ENCODE measurements around the gene DGKB.
"Not testable (repeated sequence)": the region's sequence is repeated elsewhere in the genome, so short reads cannot be mapped to it uniquely, and the experiment has no call there.

Gene DGKB

GRCh38 chr7:14583518-14583917 lies 319.0 kb downstream of the DGKB start:
- no peak for DNase-seq (ENCODE audit: low read depth)

DNA sequence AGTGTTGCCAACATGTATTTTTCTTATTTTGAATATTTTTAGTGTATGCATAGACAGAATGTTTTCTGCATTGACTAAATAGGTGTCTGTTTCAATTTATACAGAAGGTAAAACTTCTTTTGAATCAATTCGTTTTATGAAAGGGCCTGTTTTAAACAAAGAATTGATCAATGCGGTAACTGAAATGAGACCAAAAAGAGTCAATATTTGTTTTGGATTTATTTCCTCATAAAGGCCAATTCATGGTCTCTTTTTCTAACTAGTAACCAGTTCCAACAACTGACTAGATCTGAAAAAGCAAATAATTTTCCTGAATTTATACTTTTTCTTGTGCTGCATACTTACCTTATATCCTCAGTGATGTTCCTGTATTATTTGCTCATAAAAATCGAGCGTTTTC lies 320.5 kb downstream of the DGKB start:
- no peak for DNase-seq (ENCODE audit: low read depth)

GRCh38 chr7:14579971-14580370 lies 322.6 kb downstream of the DGKB start:
- DNase-seq (ENCODE audit: low read depth): no peak

GRCh38 chr7:14576578-14576977 lies 326.0 kb downstream of the DGKB start:
- no peak for DNase-seq (ENCODE audit: low read depth)

DNA sequence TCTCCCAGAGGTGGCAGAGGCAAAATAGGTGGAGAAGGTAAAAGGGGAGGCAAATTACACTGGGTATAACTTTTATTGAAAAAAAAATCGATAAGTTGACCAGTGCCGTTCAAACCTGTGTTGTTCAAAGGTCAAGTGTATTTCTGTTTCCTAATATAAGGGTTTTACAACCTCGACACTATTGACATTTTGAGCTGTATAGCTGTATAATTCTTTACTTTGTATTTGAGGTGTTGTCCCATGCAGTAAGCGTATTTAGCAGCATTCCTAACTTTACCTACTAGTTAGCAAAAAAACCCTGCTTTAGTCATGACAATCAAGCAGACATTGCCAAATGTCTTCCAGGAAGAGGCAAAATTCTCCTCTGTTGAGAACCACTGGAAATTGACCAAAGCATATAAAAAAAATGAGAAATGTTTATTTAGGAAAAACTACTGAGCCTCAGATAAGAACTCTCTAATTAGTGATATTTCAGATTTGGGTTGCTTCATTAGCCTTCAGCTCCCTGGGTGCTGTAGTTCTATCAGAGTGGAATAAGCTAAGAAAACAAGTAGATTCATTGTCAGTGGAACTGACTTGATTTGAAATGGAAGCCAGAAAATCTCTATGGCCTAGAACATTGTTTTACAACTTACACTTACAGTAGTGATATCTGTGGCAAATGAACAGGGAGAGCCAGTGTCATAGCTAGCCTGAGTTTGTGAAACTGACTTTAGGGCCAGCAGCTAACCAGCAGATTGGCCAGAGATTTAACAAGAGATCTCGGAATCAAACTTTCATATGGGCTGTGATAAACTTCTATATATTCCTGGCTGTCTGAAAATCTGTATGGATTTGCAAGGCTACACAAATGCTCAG lies 331.6 kb downstream of the DGKB start:
- no peak for DNase-seq (ENCODE audit: low read depth)

DNA sequence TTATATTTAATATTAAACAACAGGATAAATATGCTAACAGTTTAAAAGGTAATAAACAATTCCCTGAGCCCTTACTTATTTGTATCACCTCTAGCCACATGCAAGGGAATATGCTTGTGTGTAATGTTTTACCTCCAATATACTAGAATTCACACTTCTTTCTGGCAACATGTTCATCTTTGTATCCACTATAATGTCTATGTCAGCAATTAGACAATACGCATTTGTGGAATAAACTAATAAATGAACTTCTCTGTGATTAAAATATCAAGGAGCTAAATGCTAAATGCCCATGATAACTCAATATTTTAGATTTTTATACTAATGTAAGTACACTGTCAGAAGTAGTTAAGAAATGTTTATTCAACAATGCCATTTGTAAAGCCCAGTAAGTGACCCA lies 350.5 kb downstream of the DGKB start:
- no peak for DNase-seq (ENCODE audit: low read depth)

GRCh38 chr7:14551310-14551709 lies 351.2 kb downstream of the DGKB start:
- DNase-seq (ENCODE audit: low read depth): no peak

GRCh38 chr7:14542624-14543023 lies 359.9 kb downstream of the DGKB start:
- DNase-seq (ENCODE audit: low read depth): no peak

DNA sequence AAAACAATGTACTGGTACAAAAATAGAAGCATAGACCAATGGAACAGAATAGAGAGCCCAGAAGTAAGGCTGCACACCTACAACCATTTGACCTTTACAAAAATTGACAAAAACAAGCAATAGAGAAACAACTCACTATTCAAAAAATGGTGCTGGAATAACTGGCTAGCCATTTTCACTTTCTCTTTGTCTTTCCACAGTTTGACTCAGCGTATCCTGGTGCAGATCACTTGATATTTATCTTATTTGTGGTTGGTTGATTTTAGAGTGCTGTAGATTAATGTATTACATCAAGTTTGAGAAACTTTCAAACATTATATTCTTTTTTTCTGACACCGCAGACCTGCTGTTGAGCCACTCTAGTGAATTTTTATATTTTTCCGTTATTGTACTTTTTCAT lies 381.4 kb downstream of the DGKB start:
- DNase-seq (ENCODE audit: low read depth): no peak

- DNase-seq (ENCODE audit: low read depth): no peak
Measured at GRCh38 chr7:14510268-14510667, 392.3 kb downstream of the DGKB start.

DNA sequence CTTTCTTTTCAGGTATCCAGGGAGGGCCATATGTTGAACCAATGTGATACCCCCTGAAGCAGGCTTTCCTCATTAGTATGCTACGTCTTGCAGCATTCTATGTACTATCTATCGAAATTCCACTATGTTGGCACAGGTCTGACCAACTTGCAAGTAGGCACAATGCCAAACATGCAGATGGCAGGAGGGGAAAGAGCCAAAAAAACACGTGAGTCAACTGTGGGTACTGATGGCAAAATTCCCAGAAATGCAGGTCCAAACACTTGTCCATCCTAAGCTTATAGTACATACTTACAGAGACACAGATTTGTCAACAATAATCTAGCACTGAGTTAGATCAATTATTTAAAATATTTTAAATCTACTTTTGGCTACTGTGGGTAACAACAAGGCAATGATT lies 394.9 kb downstream of the DGKB start:
- DNase-seq (ENCODE audit: low read depth): no peak

GRCh38 chr7:14505906-14506305 lies 396.6 kb downstream of the DGKB start:
- no peak for DNase-seq (ENCODE audit: low read depth)

GRCh38 chr7:14504134-14504533 lies 398.4 kb downstream of the DGKB start:
- DNase-seq (ENCODE audit: low read depth): no peak

GRCh38 chr7:14503623-14504022 lies 398.9 kb downstream of the DGKB start:
- DNase-seq (ENCODE audit: low read depth): no peak

- DNase-seq (ENCODE audit: low read depth): no peak
Measured at GRCh38 chr7:14501436-14501835, 401.1 kb downstream of the DGKB start.

- DNase-seq (ENCODE audit: low read depth): no peak
Measured at GRCh38 chr7:14497390-14497789, 405.2 kb downstream of the DGKB start.

DNA sequence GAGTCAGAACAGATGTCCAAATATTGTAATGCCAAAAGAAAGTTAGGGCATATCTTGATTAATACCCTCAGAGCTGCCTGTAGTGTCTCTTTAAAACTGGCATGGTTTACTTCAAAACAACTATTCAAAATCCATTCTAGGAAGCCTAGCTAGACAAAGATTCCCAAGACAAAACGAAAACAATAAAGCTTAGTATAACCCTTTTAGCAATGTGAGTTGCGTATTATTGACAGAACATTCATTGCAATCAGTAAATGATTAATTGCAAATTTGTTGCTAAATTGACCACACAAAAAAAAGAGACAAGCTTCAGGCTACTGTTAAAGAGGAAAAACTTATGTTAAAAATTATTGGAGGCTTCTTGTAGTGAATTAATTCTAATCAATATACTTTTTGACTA lies 406.9 kb downstream of the DGKB start:
- no peak for DNase-seq (ENCODE audit: low read depth)

- no peak for DNase-seq (ENCODE audit: low read depth)
Measured at GRCh38 chr7:14487701-14488395, 414.7 kb downstream of the DGKB start.

DNA sequence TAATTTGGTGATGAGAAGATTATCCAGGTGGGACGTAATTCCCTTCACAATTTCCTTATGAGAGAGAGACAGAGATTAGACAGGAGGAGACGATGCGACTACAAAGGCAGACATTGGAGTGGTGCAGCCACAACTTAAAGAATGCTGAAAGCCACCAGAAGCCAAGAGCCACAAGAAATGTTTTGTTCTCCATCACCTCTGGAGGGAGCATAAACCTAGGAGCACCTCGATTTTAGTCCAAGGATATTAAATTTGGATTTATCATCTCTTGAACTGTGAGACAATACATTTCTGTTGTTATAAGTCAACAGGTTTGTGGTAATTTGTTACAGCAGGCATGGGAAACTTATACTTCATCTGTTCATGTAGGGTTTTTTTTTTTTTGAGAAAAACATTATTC lies 418.9 kb downstream of the DGKB start:
- no peak for DNase-seq (ENCODE audit: low read depth)

DNA sequence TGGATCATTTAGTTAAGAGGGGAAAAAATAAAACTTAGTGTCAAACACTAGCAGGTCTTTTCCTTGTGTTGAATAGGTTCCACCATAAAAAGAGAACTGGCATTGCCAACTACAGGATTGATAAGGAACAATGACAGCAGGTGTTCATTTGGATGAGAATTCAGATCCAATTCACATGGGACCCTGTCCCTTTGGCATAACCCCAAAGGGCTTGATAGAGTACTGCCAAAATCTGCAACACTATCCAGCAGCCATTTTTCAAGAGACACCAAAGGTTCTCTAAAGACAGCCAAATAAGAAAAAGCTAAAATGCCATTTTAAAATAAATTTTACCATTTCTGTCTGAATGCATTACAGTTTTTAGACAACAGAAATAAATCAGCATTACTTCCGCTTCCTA lies 422.3 kb downstream of the DGKB start:
- no peak for DNase-seq (ENCODE audit: low read depth)

- no peak for DNase-seq (ENCODE audit: low read depth)
Measured at GRCh38 chr7:14478834-14479510, 423.6 kb downstream of the DGKB start.

DNA sequence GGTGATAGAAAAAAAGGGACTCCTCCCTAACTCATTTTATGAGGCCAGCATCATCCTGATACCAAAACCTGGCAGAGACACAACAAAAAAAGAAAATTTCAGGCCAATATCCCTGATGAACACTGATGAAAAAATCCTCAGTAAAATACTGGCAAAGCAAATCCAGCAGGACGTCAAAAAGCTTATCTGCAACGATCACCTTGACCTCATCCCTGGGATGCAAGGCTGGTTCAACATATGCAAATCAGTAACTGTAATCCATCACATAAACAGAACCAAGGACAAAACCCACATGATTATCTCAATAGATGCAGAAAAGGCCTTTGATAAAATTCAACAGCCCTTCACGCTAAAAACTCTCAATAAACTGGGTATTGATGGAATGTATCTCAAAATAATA lies 440.8 kb downstream of the DGKB start:
- DNase-seq (ENCODE audit: low read depth): not testable (repeated sequence)

DNA sequence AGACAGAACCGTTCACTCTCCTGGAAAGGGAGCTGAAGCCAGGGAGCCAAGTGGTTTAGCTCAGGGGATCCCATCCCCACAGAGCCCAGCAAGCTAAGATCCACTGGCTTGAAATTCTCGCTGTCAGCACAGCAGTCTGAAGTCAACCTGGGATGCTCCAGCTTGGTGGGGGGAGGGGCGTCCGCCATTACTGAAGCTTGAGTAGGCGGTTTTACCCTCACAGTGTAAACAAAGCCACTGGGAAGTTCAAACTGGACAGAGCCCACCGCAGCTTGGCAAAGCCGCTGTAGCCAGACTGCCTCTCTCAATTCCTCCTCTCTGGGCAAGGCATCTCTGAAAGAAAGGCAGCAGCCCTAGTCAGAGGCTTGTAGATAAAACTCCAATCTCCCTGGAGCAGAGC lies 443.7 kb downstream of the DGKB start:
- not testable (repeated sequence) for DNase-seq (ENCODE audit: low read depth)
